SK-N-SH treated with all-trans-retinoic acid at 6 μM for 48 hours (cell line): ENCODE data around the gene SSU72.

Experiments used
- ATAC-seq: fragments of 200-7000 bp; cut with Tn5 transposase; 3 replicates; pipeline ENCODE4 v1.9.1; 2020; ENCODE audit warnings: mild to moderate bottlenecking, moderate library complexity
- ARNTL ChIP-seq: fragments of 450-650 bp; formaldehyde crosslinking; IDR thresholded peaks from 2 replicates; pipeline ENCODE4 v1.5.0; 2020; ENCODE audit warnings: low read depth, mild to moderate bottlenecking, moderate library complexity, borderline replicate concordance
- BACH2 ChIP-seq: fragments of 250-450 bp; sonication (Bioruptor Pico); IDR thresholded peaks from 2 replicates; pipeline ENCODE4 v1.9.0; 2021; ENCODE audit warnings: mild to moderate bottlenecking, borderline replicate concordance
- CREB5 ChIP-seq: fragments of 250-450 bp; sonication (Bioruptor Pico); IDR thresholded peaks from 2 replicates; pipeline ENCODE4 v1.5.1; 2020; ENCODE audit warnings: low read depth, mild to moderate bottlenecking, moderate library complexity
- CSDC2 ChIP-seq: fragments of 250-450 bp; sonication (Bioruptor Pico); IDR thresholded peaks from 2 replicates; pipeline ENCODE4 v1.5.0; 2020; ENCODE audit warnings: mild to moderate bottlenecking, moderate library complexity
- CSRNP3 ChIP-seq: fragments of 250-450 bp; sonication (Bioruptor Pico); IDR thresholded peaks from 2 replicates; pipeline ENCODE4 v1.5.1; 2021; ENCODE audit warnings: mild to moderate bottlenecking, moderate library complexity
- ESRRG ChIP-seq: fragments of 250-450 bp; sonication (Bioruptor Pico); IDR thresholded peaks from 2 replicates; pipeline ENCODE4 v1.6.1; 2021; ENCODE audit warnings: mild to moderate bottlenecking
- GLIS3 ChIP-seq: fragments of 250-450 bp; sonication (Bioruptor Pico); IDR thresholded peaks from 2 replicates; pipeline ENCODE4 v1.5.0; 2020; ENCODE audit warnings: mild to moderate bottlenecking, moderate library complexity
- OSR1 ChIP-seq: fragments of 250-450 bp; sonication (Bioruptor Pico); IDR thresholded peaks from 2 replicates; pipeline ENCODE4 v1.8.0; 2022; ENCODE audit warnings: moderate library complexity, mild to moderate bottlenecking, inconsistent platforms
- PATZ1 ChIP-seq: fragments of 250-450 bp; sonication (Bioruptor Pico); IDR thresholded peaks from 2 replicates; pipeline ENCODE4 v1.8.0; 2020; ENCODE audit warnings: mild to moderate bottlenecking, moderate library complexity, borderline replicate concordance
- POU6F1 ChIP-seq: fragments of 250-450 bp; sonication (Bioruptor Pico); IDR thresholded peaks from 2 replicates; pipeline ENCODE4 v1.8.0; 2021; ENCODE audit warnings: low read depth, mild to moderate bottlenecking, moderate library complexity, borderline replicate concordance
- PPARA ChIP-seq: fragments of 250-450 bp; sonication (Bioruptor Pico); IDR thresholded peaks from 2 replicates; pipeline ENCODE4 v1.5.0; 2020; ENCODE audit warnings: mild to moderate bottlenecking, borderline replicate concordance
- RARB ChIP-seq: fragments of 250-450 bp; sonication (Bioruptor Pico); IDR thresholded peaks from 2 replicates; pipeline ENCODE4 v1.8.0; 2021; ENCODE audit warnings: mild to moderate bottlenecking, moderate library complexity
- SNAI2 ChIP-seq: fragments of 250-450 bp; sonication (Bioruptor Pico); IDR thresholded peaks from 2 replicates; pipeline ENCODE4 v1.5.0; 2020; ENCODE audit warnings: mild to moderate bottlenecking, moderate library complexity
- TCF4 ChIP-seq: fragments of 250-450 bp; sonication (Bioruptor Pico); IDR thresholded peaks from 2 replicates; pipeline ENCODE4 v1.8.0; 2021; ENCODE audit warnings: mild to moderate bottlenecking, moderate library complexity, borderline replicate concordance
- TSHZ2 ChIP-seq: fragments of 250-450 bp; sonication (Bioruptor Pico); IDR thresholded peaks from 2 replicates; pipeline ENCODE4 v1.5.0; 2020; ENCODE audit warnings: mild to moderate bottlenecking, moderate library complexity
- ZC3H10 ChIP-seq: fragments of 250-450 bp; sonication (Bioruptor Pico); IDR thresholded peaks from 2 replicates; pipeline ENCODE4 v1.5.1; 2021; ENCODE audit warnings: mild to moderate bottlenecking, moderate library complexity
- ZFP3 ChIP-seq: fragments of 250-450 bp; sonication (Bioruptor Pico); IDR thresholded peaks from 2 replicates; pipeline ENCODE4 v1.5.0; 2020; ENCODE audit warnings: mild to moderate bottlenecking, moderate library complexity
- ZFP30 ChIP-seq: fragments of 450-650 bp; formaldehyde crosslinking; IDR thresholded peaks from 2 replicates; pipeline ENCODE4 v1.5.0; 2022; ENCODE audit warnings: mild to moderate bottlenecking, moderate library complexity
- ZNF565 ChIP-seq: fragments of 450-650 bp; formaldehyde crosslinking; conservative IDR thresholded peaks from 2 replicates; pipeline ENCODE4 v1.5.0; 2020; ENCODE audit warnings: low read depth, mild to moderate bottlenecking, moderate library complexity
- ZNF70 ChIP-seq: fragments of 450-650 bp; formaldehyde crosslinking; IDR thresholded peaks from 2 replicates; pipeline ENCODE4 v1.5.0; 2020; ENCODE audit warnings: mild to moderate bottlenecking, moderate library complexity
- ZNF8 ChIP-seq: fragments of 450-650 bp; formaldehyde crosslinking; IDR thresholded peaks from 2 replicates; pipeline ENCODE4 v1.5.0; 2020; ENCODE audit warnings: mild to moderate bottlenecking, moderate library complexity

Gene SSU72

GRCh38 chr1:1562556-1563195, 12.0 kb downstream of the SSU72 start:
- TF ChIP-seq GLIS3 (CRISPR knock-in tag): no peak
- TF ChIP-seq ESRRG (CRISPR knock-in tag): no peak
- TF ChIP-seq ZNF8 (CRISPR knock-in tag): no peak
- TF ChIP-seq CREB5 (CRISPR knock-in tag): no peak
- TF ChIP-seq TSHZ2 (CRISPR knock-in tag): no peak
- TF ChIP-seq TCF4: no peak
- TF ChIP-seq PATZ1 (CRISPR knock-in tag): no peak
- TF ChIP-seq ZFP30 (CRISPR knock-in tag): no peak
- no peak for TF ChIP-seq POU6F1 (CRISPR knock-in tag)
- TF ChIP-seq BACH2: no peak
- TF ChIP-seq SNAI2: no peak
- no peak for TF ChIP-seq OSR1 (CRISPR knock-in tag)
- no peak for TF ChIP-seq ZC3H10
- no peak for TF ChIP-seq RARB (CRISPR knock-in tag)
- no peak for TF ChIP-seq CSRNP3 (CRISPR knock-in tag)
- no peak for TF ChIP-seq ZNF565 (CRISPR knock-in tag)
- no peak for TF ChIP-seq CSDC2 (CRISPR knock-in tag)
- TF ChIP-seq ZNF70: no peak
- no peak for TF ChIP-seq PPARA (CRISPR knock-in tag)
- ATAC-seq: no peak

- TF ChIP-seq CSRNP3 (CRISPR knock-in tag) (no peak), ESRRG (CRISPR knock-in tag) (no peak), CREB5 (CRISPR knock-in tag) (no peak), PATZ1 (CRISPR knock-in tag) (no peak), ZFP3 (CRISPR knock-in tag) (no peak), ARNTL (CRISPR knock-in tag) (no peak), BACH2 (no peak), POU6F1 (CRISPR knock-in tag) (no peak)
- no peak for ATAC-seq
Measured at GRCh38 chr1:1561801-1562470, 12.7 kb downstream of the SSU72 start.
